COR-L47 (cell line): Measurements from ENCODE around the gene EAF1.
"Not testable (repeated sequence)": the region's sequence is repeated elsewhere in the genome, so short reads cannot be mapped to it uniquely, and the experiment has no call there.

Experiments used
- DNase-seq: peaks from one replicate; lab custom pipeline; 2025; lab: John Stamatoyannopoulos, UW

Gene EAF1

GRCh38 chr3:15452156-15452555 lies 24.8 kb downstream of the EAF1 start:
- no peak for DNase-seq

- no peak for DNase-seq
Observed at GRCh38 chr3:15452961-15453360, 25.6 kb downstream of the EAF1 start.

GRCh38 chr3:15453501-15453900 lies 26.1 kb downstream of the EAF1 start:
- no peak for DNase-seq

- DNase-seq: no peak
Observed at GRCh38 chr3:15453991-15454625, 26.7 kb downstream of the EAF1 start.

GRCh38 chr3:15454965-15455364 lies 27.6 kb downstream of the EAF1 start:
- no peak for DNase-seq

GRCh38 chr3:15455756-15456155 lies 28.4 kb downstream of the EAF1 start:
- DNase-seq: no peak

- DNase-seq: no peak
Observed at GRCh38 chr3:15456321-15456720, 28.9 kb downstream of the EAF1 start.

- not testable (repeated sequence) for DNase-seq
Observed at GRCh38 chr3:15456915-15457314, 29.5 kb downstream of the EAF1 start.

- DNase-seq: no peak
Observed at GRCh38 chr3:15458212-15458780, 30.9 kb downstream of the EAF1 start.

GRCh38 chr3:15460891-15461531 lies 33.6 kb downstream of the EAF1 start:
- no peak for DNase-seq

GRCh38 chr3:15462451-15462850 lies 35.1 kb downstream of the EAF1 start:
- no peak for DNase-seq

GRCh38 chr3:15465876-15466585 lies 38.6 kb downstream of the EAF1 start:
- DNase-seq: no peak

- no peak for DNase-seq
Observed at GRCh38 chr3:15467227-15468181, 40.1 kb downstream of the EAF1 start.

- DNase-seq: no peak
Observed at GRCh38 chr3:15470261-15470660, 42.9 kb downstream of the EAF1 start.

- DNase-seq: no peak
Observed at GRCh38 chr3:15470849-15471248, 43.5 kb downstream of the EAF1 start.

- DNase-seq: no peak
Observed at GRCh38 chr3:15471861-15472260, 44.5 kb downstream of the EAF1 start.

GRCh38 chr3:15475161-15475560 lies 47.8 kb downstream of the EAF1 start:
- no peak for DNase-seq

GRCh38 chr3:15476378-15476777 lies 49.0 kb downstream of the EAF1 start:
- DNase-seq: no peak

GRCh38 chr3:15477951-15478639 lies 50.7 kb downstream of the EAF1 start:
- no peak for DNase-seq

- DNase-seq: no peak
Observed at GRCh38 chr3:15478640-15478979, 51.2 kb downstream of the EAF1 start.
